IMR-90 (cell line): ENCODE results near the gene PPP3CA. TPM values are rescaled to one million over a fixed set of nuclear protein-coding genes. Genes with fewer than 3 reads are reported as not detected.

Experiments
- ATAC-seq: fragments of 200-7000 bp; cut with Tn5 transposase; 2 replicates; pipeline ENCODE4 v1.9.1; 2020; ENCODE audit warnings: low read depth, mild to moderate bottlenecking, moderate library complexity
- BruUV-seq: library from RNA; stranded (reverse); fragments of 400-500 nt; replicated peaks from 2 replicates; lab custom pipeline; 2021; lab: Mats Ljungman, UMichigan
- CTCF ChIA-PET: fragments of 300-600 bp; formaldehyde crosslinking; extraction: SDS; loops from one replicate; lab custom pipeline; 2021; ENCODE audit warnings: antibody characterized with exemption; lab: Yijun Ruan, JAX
- POLR2A ChIA-PET: fragments of 300-600 bp; sonication (Branson Sonifier 250); formaldehyde crosslinking; loops from one replicate; lab custom pipeline; 2022; ENCODE audit warnings: antibody characterized with exemption; ENCODE audit not compliant: unreplicated experiment; lab: Charles Lee
- DNase-seq: peaks from one replicate; pipeline ENCODE4 v3.0.0; 2013
- H2AFZ ChIP-seq: replicated peaks from 2 replicates; pipeline ENCODE3; 2013; ENCODE audit warnings: low read length, mild to moderate bottlenecking; ENCODE audit not compliant: poor library complexity
- H2AK5ac ChIP-seq: 2 replicates; pipeline ENCODE4 v1.6.1; 2013; ENCODE audit warnings: low read depth, low read length, inconsistent platforms
- H2AK9ac ChIP-seq: replicated peaks from 2 replicates; pipeline ENCODE3; 2013; ENCODE audit warnings: mild to moderate bottlenecking, low read depth, low read length, moderate library complexity; ENCODE audit not compliant: poor library complexity
- H2BK120ac ChIP-seq: 2 replicates; pipeline ENCODE4 v1.6.1; 2013; ENCODE audit warnings: low read depth, low read length, inconsistent platforms
- H2BK15ac ChIP-seq: 3 replicates; pipeline ENCODE4 v1.6.1; 2013; ENCODE audit warnings: low read depth, low read length, inconsistent platforms
- H2BK20ac ChIP-seq: 2 replicates; pipeline ENCODE4 v1.6.1; 2013; ENCODE audit warnings: low read depth, mild to moderate bottlenecking, inconsistent platforms, low read length, moderate library complexity
- H2BK5ac ChIP-seq: 2 replicates; pipeline ENCODE4 v1.6.1; 2013; ENCODE audit warnings: mild to moderate bottlenecking, low read depth, low read length, inconsistent platforms; ENCODE audit not compliant: poor library complexity, severe bottlenecking
- H3K14ac ChIP-seq: replicated peaks from 2 replicates; pipeline ENCODE4 v1.6.1; 2013; ENCODE audit warnings: low read depth, low read length, inconsistent platforms
- H3K18ac ChIP-seq: 2 replicates; pipeline ENCODE4 v1.6.1; 2013; ENCODE audit warnings: low read depth, low read length, control low read depth
- H3K23ac ChIP-seq: 2 replicates; pipeline ENCODE4 v1.6.1; 2013; ENCODE audit warnings: low read depth, low read length, inconsistent platforms
- H3K27ac ChIP-seq: 2 replicates; pipeline ENCODE4 v1.5.1; 2013; ENCODE audit warnings: mild to moderate bottlenecking, control low read depth, low read length; ENCODE audit not compliant: insufficient read depth
- H3K27me3 ChIP-seq: 2 replicates; pipeline ENCODE4 v1.6.1; 2013; ENCODE audit warnings: low read length; ENCODE audit not compliant: control insufficient read depth, insufficient read depth
- H3K36me3 ChIP-seq: 2 replicates; pipeline ENCODE4 v1.6.1; 2013; ENCODE audit warnings: low read length, mixed read lengths; ENCODE audit not compliant: control insufficient read depth, insufficient read depth
- H3K4ac ChIP-seq: 2 replicates; pipeline ENCODE4 v1.6.1; 2013; ENCODE audit warnings: low read depth, low read length, inconsistent platforms
- H3K4me1 ChIP-seq: 2 replicates; pipeline ENCODE4 v1.6.1; 2013; ENCODE audit warnings: low read length, mixed read lengths; ENCODE audit not compliant: control insufficient read depth, insufficient read depth
- H3K4me2 ChIP-seq: 2 replicates; pipeline ENCODE4 v1.6.1; 2013; ENCODE audit warnings: low read depth, mild to moderate bottlenecking, control low read depth, low read length, moderate library complexity
- H3K4me3 ChIP-seq: 2 replicates; pipeline ENCODE4 v1.5.1; 2013; ENCODE audit warnings: low read depth, mild to moderate bottlenecking, control low read depth, low read length, moderate library complexity; ENCODE audit not compliant: insufficient read depth
- H3K56ac ChIP-seq: 2 replicates; pipeline ENCODE4 v1.6.1; 2013; ENCODE audit warnings: low read length, inconsistent platforms; ENCODE audit not compliant: insufficient read depth; ENCODE audit errors: extremely low read depth
- H3K79me1 ChIP-seq, 2 experiments: 2 replicates each; pipeline ENCODE4 v1.6.1; 2013; ENCODE audit warnings: low read length in 2 of 2, inconsistent platforms in 1 of 2, low read depth in 1 of 2
- H3K9ac ChIP-seq: 2 replicates; pipeline ENCODE4 v1.6.1; 2013; ENCODE audit warnings: low read depth, low read length, control low read depth
- H3K9me1 ChIP-seq: 2 replicates; pipeline ENCODE4 v1.6.1; 2013; ENCODE audit warnings: low read length, inconsistent platforms; ENCODE audit not compliant: insufficient read depth
- H3K9me3 ChIP-seq: 2 replicates; pipeline ENCODE4 v1.6.1; 2013; ENCODE audit warnings: low read length; ENCODE audit not compliant: control insufficient read depth, insufficient read depth
- H4K20me1 ChIP-seq: 2 replicates; pipeline ENCODE4 v1.6.1; 2013; ENCODE audit warnings: low read length, inconsistent platforms; ENCODE audit not compliant: insufficient read depth
- H4K5ac ChIP-seq: 2 replicates; pipeline ENCODE4 v1.6.1; 2013; ENCODE audit warnings: mild to moderate bottlenecking, low read depth, low read length, control low read depth
- H4K8ac ChIP-seq, 2 experiments: 2 replicates each; pipeline ENCODE4 v1.6.1; 2013; ENCODE audit warnings: low read depth in 2 of 2, low read length in 2 of 2, control low read depth in 1 of 2, inconsistent platforms in 1 of 2
- H4K91ac ChIP-seq: 2 replicates; pipeline ENCODE4 v1.6.1; 2013; ENCODE audit warnings: low read depth, low read length, inconsistent platforms; ENCODE audit not compliant: insufficient read depth
- BHLHE40 ChIP-seq: fragments of 150-350 bp; IDR thresholded peaks from 2 replicates; pipeline ENCODE4 v1.6.1; 2016; ENCODE audit warnings: mild to moderate bottlenecking, low read depth, low read length
- CEBPB ChIP-seq: IDR thresholded peaks from 2 replicates; pipeline ENCODE4 v1.6.1; 2012; ENCODE audit warnings: low read depth, low read length, improper control_type of control experiment
- CHD1 ChIP-seq: IDR thresholded peaks from 2 replicates; pipeline ENCODE4 v1.6.1; 2012; ENCODE audit warnings: low read depth, low read length, improper control_type of control experiment
- FOS ChIP-seq: fragments of 150-350 bp; IDR thresholded peaks from 2 replicates; pipeline ENCODE4 v1.6.1; 2016; ENCODE audit warnings: low read depth, low read length
- MAFK ChIP-seq: IDR thresholded peaks from 2 replicates; pipeline ENCODE4 v1.6.1; 2012; ENCODE audit warnings: low read depth, low read length, improper control_type of control experiment
- MAZ ChIP-seq: IDR thresholded peaks from 2 replicates; pipeline ENCODE4 v1.6.1; 2012; ENCODE audit warnings: low read depth, mild to moderate bottlenecking, low read length, improper control_type of control experiment, moderate library complexity, borderline replicate concordance
- MXI1 ChIP-seq: IDR thresholded peaks from 2 replicates; pipeline ENCODE4 v1.6.1; 2012; ENCODE audit warnings: low read depth, mild to moderate bottlenecking, low read length, moderate library complexity, borderline replicate concordance
- NFE2L2 ChIP-seq: fragments of 150-350 bp; IDR thresholded peaks from 2 replicates; pipeline ENCODE4 v1.6.1; 2016; ENCODE audit warnings: low read depth, mild to moderate bottlenecking, low read length
- POLR2A ChIP-seq: IDR thresholded peaks from 2 replicates; pipeline ENCODE4 v1.6.1; 2012; ENCODE audit warnings: mild to moderate bottlenecking, low read depth, low read length
- RAD21 ChIP-seq: IDR thresholded peaks from 2 replicates; pipeline ENCODE4 v1.6.1; 2012; ENCODE audit warnings: low read length, improper control_type of control experiment
- RCOR1 ChIP-seq: IDR thresholded peaks from 2 replicates; pipeline ENCODE4 v1.6.1; 2012; ENCODE audit warnings: mild to moderate bottlenecking, low read length, improper control_type of control experiment; ENCODE audit not compliant: insufficient replicate concordance
- RFX5 ChIP-seq: IDR thresholded peaks from 2 replicates; pipeline ENCODE4 v1.8.0; 2012; ENCODE audit warnings: low read depth, mild to moderate bottlenecking, low read length, moderate library complexity
- SMC3 ChIP-seq: fragments of 150-350 bp; IDR thresholded peaks from 2 replicates; pipeline ENCODE4 v1.6.1; 2016; ENCODE audit warnings: low read depth, mild to moderate bottlenecking, antibody characterized with exemption, low read length, moderate library complexity
- WGBS, 2 experiments: methylation state at CpG; one replicate each; pipeline versions ENCODE4 v1.1.5 to v1.1.7; 2013; ENCODE audit warnings: missing lambda C conversion rate in 2 of 2; ENCODE audit not compliant: insufficient read length in 1 of 2; ENCODE audit errors: extremely low coverage in 2 of 2; 5-methylcytosine and 5-hydroxymethylcytosine counted together
- dilution Hi-C: fragments of 300-500 bp; cut with HindIII; formaldehyde crosslinking; loops from one replicate; pipeline ENCODE4 v1.14.3; 2018; ENCODE audit warnings: low sequenced_read_pairs; ENCODE audit not compliant: unreplicated experiment
- in situ Hi-C: fragments of 300-500 bp; cut with MboI; formaldehyde crosslinking; loops from 3 replicates; pipeline ENCODE4 v1.14.3; 2019; ENCODE audit warnings: low sequenced_read_pairs, inconsistent platforms, mixed read lengths
- intact Hi-C: fragments of 100-400 bp; cut with micrococcal nuclease; formaldehyde crosslinking; loops from 2 replicates; pipeline ENCODE4 v1.10.0; 2022
- polyA plus RNA-seq, 3 experiments: library from polyadenylated mRNA; depleted of rRNA; stranded (reverse); fragments of >200 nt; gene quantifications; 2 replicates each; pipeline ENCODE4 v1.2.3, GENCODE V29; 2012; ENCODE audit warnings: low replicate concordance in 1 of 3
- total RNA-seq: library from RNA; depleted of rRNA; stranded (reverse); fragments of >200 nt; gene quantifications from 2 replicates; pipeline ENCODE4 v1.2.3, GENCODE V29; 2012
- TF ChIP-seq, protein P1 (sequence below): conservative IDR thresholded peaks from 2 replicates; pipeline ENCODE4 v1.5.1; 2012; ENCODE audit warnings: mild to moderate bottlenecking, low read depth, low read length, improper control_type of control experiment
- TF ChIP-seq, protein P2 (sequence below): fragments of 150-350 bp; IDR thresholded peaks from 2 replicates; pipeline ENCODE4 v1.6.1; 2017; ENCODE audit warnings: mild to moderate bottlenecking, antibody characterized with exemption, low read length, low read depth
- TF ChIP-seq, protein P3 (sequence below): fragments of 150-350 bp; IDR thresholded peaks from 2 replicates; pipeline ENCODE4 v1.6.1; 2016; ENCODE audit warnings: low read depth, mild to moderate bottlenecking, low read length, moderate library complexity, borderline replicate concordance

Gene PPP3CA
- total and polyA plus RNA-seq, 2 of the 4 experiments (the other 2 are of a cell fraction): 14.5 to 48.6 TPM

DNA sequence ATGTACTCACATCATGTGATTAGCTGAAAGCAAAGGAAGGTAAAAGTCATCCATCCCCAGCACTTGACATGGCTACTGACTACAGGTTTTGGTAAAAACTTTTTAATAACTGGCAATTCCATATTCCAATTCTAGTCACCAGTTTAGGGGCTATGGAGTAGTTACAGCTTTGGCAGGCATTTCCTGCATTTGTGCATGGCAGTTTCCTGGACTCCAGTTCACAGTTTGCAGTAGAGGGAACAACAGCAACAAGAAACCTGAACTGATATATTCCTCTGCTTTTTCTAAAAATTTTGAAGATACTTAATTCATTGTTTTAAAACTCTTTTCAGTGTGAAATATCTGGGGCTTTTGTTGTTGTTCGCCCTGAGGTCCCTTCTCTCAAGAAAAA lies 184.3 kb downstream of the PPP3CA start:
- BruUV-seq: no TSS peak
- Histone ChIP-seq H3K23ac (no peak overlapping the region), H2BK20ac (no peak overlapping the region), H3K9ac (no peak overlapping the region), H3K9me1 (peaks cover 8% of the 10 kb centered on the region; the same call in 1 of the 2 replicates), H3K4me2 (no peak overlapping the region), H3K4me3 (no peak overlapping the region), H2AK9ac (no peak overlapping the region), H2AK5ac (no peak overlapping the region), H3K9me3 (no peaks in the 10 kb centered on the region), H3K27ac (no peak overlapping the region), H3K36me3 (no peaks in the 10 kb centered on the region), H3K56ac (no peak overlapping the region), H4K20me1 (no peaks in the 10 kb centered on the region), H4K91ac (no peak overlapping the region), H3K79me1 (peaks cover 18 to 24% of the 10 kb centered on the region in 2 experiments), H3K14ac (no peak overlapping the region), H4K8ac (no peak overlapping the region), H2BK5ac (no peak overlapping the region), H3K18ac (no peak overlapping the region), H3K4ac (no peak overlapping the region), H4K5ac (no peak overlapping the region), H2BK120ac (no peak overlapping the region), H2BK15ac (no peak overlapping the region), H3K4me1 (peaks cover 2% of the 10 kb centered on the region), H2AFZ (no peak overlapping the region), H3K27me3 (no peaks in the 10 kb centered on the region)
- no peak for DNase-seq
- dilution Hi-C loops: no loop called here
- WGBS, 2 experiments: no CpG with 5 or more reads among the region's 1 CpG
- ATAC-seq: no peak
- intact Hi-C loops: no loop called here
- in situ Hi-C loops: loop anchor here (10.0 to 25.0 kb wide), 2 partner anchors 574 to 1102 kb away; no protein-coding TSS in a partner anchor
- TF ChIP-seq POLR2A: no peak
- no peak for TF ChIP-seq RFX5
- TF ChIP-seq NFE2L2: no peak
- TF ChIP-seq, protein P1, sequence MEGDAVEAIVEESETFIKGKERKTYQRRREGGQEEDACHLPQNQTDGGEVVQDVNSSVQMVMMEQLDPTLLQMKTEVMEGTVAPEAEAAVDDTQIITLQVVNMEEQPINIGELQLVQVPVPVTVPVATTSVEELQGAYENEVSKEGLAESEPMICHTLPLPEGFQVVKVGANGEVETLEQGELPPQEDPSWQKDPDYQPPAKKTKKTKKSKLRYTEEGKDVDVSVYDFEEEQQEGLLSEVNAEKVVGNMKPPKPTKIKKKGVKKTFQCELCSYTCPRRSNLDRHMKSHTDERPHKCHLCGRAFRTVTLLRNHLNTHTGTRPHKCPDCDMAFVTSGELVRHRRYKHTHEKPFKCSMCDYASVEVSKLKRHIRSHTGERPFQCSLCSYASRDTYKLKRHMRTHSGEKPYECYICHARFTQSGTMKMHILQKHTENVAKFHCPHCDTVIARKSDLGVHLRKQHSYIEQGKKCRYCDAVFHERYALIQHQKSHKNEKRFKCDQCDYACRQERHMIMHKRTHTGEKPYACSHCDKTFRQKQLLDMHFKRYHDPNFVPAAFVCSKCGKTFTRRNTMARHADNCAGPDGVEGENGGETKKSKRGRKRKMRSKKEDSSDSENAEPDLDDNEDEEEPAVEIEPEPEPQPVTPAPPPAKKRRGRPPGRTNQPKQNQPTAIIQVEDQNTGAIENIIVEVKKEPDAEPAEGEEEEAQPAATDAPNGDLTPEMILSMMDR: no peak
- no peak for TF ChIP-seq RCOR1
- TF ChIP-seq, protein P2, sequence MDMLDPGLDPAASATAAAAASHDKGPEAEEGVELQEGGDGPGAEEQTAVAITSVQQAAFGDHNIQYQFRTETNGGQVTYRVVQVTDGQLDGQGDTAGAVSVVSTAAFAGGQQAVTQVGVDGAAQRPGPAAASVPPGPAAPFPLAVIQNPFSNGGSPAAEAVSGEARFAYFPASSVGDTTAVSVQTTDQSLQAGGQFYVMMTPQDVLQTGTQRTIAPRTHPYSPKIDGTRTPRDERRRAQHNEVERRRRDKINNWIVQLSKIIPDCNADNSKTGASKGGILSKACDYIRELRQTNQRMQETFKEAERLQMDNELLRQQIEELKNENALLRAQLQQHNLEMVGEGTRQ: no peak
- no peak for TF ChIP-seq MAZ
- no peak for TF ChIP-seq CHD1
- no peak for TF ChIP-seq RAD21
- no peak for TF ChIP-seq CEBPB
- TF ChIP-seq SMC3: no peak
- TF ChIP-seq MAFK: no peak
- TF ChIP-seq FOS: no peak
- TF ChIP-seq, protein P3, sequence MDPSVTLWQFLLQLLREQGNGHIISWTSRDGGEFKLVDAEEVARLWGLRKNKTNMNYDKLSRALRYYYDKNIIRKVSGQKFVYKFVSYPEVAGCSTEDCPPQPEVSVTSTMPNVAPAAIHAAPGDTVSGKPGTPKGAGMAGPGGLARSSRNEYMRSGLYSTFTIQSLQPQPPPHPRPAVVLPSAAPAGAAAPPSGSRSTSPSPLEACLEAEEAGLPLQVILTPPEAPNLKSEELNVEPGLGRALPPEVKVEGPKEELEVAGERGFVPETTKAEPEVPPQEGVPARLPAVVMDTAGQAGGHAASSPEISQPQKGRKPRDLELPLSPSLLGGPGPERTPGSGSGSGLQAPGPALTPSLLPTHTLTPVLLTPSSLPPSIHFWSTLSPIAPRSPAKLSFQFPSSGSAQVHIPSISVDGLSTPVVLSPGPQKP: no peak
- TF ChIP-seq MXI1: no peak
- no peak for TF ChIP-seq BHLHE40
- POLR2A ChIA-PET: no interaction called here
- CTCF ChIA-PET: no interaction called here
